GM20000 (cell line): ENCODE measurements around the gene SYNGAP1.

Source experiments
- DNase-seq: peaks from one replicate; pipeline ENCODE4 v3.0.0; 2012; ENCODE audit warnings: low spot score
- CTCF ChIP-seq: IDR thresholded peaks from 2 replicates; pipeline ENCODE4 v1.5.1; 2012; ENCODE audit warnings: mild to moderate bottlenecking, control low read depth; ENCODE audit errors: extremely low read depth, missing control alignments

SYNGAP1 gene

GRCh38 chr6:33430991-33431879, 11.4 kb downstream of the SYNGAP1 start:
- DNase-seq = peak; percentile 95
- TF ChIP-seq CTCF = no peak

- no peak for DNase-seq
- TF ChIP-seq CTCF = no peak
Observed at GRCh38 chr6:33431880-33432541, 12.1 kb downstream of the SYNGAP1 start.

- no peak for TF ChIP-seq CTCF
- DNase-seq = no peak
Observed at GRCh38 chr6:33432546-33432945, 12.7 kb downstream of the SYNGAP1 start.

GRCh38 chr6:33433001-33433543, 13.2 kb downstream of the SYNGAP1 start:
- no peak for DNase-seq
- no peak for TF ChIP-seq CTCF

- TF ChIP-seq CTCF = no peak
- no peak for DNase-seq
Observed at GRCh38 chr6:33433544-33434191, 13.8 kb downstream of the SYNGAP1 start.

GRCh38 chr6:33434961-33435360, 15.1 kb downstream of the SYNGAP1 start:
- DNase-seq = no peak
- TF ChIP-seq CTCF = no peak
